Stimulated activated CD4-positive, alpha-beta T cell treated with anti-CD3 and anti-CD28 coated beads, Interleukin-15, amount 100 ng/mL, for 48 hours (primary cell): Measurements from ENCODE around the gene MFSD11.
"Not testable (repeated sequence)": the region's sequence is repeated elsewhere in the genome, so short reads cannot be mapped to it uniquely, and the experiment has no call there.

Source experiments
- DNase-seq, 2 donors: peaks; one replicate each; pipeline ENCODE4 v3.0.0-alpha.2; 2020; ENCODE audit warnings: low read depth in 2 of 2

MFSD11 gene

DNA sequence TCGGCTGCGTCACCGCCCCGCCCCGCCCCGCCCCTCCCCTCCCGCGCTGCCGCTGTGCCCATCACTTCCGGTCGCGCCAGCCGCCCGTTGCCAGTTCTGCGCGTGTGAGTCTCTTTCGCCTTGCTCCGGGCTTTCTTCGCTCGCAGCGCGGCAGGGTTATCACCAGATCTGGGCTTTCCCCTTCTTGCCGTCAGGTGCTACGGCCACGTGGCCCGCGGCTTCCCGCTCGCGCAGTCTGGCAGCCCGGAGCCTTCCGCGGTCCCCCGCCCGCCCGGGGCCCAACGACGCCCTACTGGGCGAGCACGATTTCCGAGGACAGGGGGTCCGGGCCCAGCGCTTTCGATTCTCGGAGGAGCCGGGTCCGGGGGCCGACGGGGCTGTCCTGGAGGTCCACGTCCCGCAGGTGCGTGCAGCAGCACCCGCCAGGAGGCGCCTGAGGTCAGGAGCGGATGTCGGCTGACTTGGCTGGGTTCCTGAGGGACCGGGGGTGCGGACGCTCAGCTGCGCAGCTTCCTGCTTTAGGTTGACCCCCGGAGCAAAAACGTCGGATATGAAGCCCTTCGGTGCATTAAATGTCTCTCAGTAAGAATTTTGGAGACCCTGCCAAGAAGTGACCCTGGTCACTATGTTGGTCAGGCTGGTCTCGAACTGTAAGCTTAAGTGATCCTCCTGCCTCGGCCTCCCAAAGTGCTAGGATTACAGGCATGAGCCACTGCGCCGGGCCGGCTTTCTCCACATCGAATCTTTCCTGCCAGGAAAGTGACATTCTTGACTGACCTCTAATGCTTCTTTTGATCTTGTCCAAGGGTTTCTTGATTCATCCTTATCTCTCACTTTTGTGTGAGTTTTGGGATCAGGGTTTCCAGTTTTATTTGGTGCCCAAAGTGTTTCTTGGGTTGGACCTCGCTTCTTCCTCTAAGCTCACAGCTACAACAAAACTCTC lies 10.9 kb upstream of the MFSD11 start, which contains the start of gene METTL23:
TSS of gene METTL23 (plus strand) at position 64 of the 943 bp plus-strand sequence. CDS start 2,872 bp downstream, outside the sequence.
- peak; percentile 69 to 74 for DNase-seq

DNA sequence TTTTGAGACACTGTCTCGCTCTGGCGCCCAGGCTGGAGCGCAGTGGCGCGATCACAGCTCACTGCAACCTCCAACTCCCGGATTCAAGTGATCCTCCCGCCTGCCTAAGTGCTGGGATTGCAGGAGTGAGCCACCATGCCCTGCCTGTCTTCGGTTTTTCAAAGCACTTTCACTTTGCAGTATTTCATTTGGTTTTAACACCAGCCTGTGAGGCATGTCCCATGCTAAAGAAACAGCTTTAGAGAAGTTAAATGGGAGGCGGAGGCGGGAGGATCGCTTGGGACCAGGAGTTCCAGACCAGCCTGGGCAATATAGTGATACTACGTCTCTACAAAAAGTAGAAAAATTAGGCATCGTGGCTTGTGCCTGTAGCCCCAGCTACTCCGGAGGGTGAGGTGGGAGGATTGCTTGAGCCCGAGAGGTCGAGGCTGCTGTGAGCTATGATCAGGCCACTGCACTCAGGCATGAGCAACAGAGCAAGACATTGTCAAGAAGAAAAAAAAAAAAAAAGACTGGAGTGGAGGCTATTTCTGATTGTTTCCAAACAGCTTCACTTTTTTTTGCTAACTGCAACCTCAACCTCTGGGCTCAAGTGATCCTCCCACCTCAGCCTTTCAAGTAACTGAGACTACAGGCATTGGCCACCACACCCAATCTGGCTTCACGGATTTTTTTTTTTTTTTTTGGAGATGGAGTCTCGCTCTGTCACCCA lies 10.0 kb upstream of the MFSD11 start:
- no peak for DNase-seq

DNA sequence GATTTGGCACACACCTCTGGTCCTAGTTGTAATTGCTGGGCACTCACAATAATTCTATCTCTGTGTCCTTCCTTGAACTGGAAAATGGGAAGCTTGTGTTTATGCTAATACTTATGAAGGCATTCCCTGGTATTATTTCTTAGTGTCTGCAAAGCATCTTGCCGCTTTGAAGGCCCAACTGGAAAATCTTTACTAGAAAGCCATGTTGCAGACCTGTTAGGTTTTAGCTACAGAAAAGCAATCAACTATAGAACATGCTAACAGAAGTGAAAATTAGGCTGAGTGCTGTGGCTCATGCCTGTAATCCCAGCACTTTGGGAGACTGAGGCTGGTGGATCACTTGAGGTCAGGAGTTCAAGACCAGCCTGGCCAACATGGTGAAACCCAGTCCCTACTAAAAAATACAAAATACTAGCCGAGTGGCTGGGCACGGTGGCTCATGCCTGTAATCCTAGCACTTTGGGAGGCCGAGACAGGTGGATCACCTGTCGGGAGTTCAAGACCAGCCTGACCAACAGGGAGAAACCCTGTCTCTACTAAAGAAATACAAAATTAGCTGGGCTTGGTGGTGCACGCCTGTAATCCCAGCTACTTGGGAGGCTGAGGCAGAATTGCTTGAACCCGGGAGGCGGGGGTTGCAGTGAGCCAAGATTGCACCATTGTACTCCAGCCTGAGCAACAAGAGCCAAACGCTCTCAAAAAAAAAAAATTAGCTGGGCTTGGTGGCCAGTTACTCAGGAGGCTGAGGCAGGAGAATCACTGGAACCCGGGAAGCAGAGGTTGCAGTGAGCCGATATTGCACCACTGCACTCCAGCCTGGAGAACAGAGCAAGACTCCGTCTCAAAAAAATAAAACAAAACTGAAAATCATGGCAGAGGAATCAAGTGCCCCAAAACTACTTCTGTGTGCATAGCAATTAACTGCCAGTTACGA lies 5.9 kb upstream of the MFSD11 start:
- not testable (repeated sequence) for DNase-seq

DNA sequence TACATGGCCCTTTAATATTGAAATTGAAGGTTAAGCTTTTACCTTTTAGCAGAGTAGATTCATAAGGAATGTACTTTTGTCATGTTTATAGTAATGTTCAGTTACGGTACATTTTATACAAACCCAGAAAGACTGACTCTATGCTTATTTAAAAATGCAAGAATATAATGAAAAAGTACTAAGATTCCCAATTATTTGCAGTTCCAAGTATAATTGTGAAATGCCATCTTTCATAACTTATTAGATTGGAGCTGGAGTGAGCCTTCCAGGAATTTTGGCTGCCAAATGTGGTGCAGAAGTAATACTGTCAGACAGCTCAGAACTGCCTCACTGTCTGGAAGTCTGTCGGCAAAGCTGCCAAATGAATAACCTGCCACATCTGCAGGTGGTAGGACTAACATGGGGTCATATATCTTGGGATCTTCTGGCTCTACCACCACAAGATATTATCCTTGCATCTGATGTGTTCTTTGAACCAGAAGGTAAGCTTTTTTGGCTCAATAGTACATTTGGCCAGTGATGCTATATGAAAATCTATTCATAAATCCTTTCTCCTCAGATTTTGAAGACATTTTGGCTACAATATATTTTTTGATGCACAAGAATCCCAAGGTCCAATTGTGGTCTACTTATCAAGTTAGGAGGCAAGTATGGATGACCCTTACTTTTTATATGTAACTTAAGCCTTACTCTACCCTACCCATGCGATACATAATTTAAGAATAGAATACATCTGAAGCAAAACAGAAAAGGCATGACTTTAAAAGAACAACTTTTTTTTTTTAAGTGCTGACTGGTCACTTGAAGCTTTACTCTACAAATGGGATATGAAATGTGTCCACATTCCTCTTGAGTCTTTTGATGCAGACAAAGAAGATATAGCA lies 4.9 kb upstream of the MFSD11 start:
- no peak for DNase-seq

DNA sequence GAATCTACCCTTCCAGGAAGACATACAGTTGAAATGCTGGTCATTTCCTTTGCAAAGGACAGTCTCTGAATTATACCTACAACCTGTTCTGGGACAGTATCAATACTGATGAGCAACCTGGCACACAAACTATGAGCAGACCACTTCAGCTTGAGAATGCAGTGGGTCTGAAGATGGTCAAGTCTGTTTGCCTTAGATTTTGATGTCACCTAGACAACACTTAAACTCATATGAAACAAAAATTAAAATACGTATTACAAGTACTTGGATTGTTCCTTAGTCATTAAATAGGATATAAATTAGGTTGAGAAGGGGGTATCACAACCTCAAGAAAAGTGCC lies 4.3 kb upstream of the MFSD11 start:
- no peak for DNase-seq

DNA sequence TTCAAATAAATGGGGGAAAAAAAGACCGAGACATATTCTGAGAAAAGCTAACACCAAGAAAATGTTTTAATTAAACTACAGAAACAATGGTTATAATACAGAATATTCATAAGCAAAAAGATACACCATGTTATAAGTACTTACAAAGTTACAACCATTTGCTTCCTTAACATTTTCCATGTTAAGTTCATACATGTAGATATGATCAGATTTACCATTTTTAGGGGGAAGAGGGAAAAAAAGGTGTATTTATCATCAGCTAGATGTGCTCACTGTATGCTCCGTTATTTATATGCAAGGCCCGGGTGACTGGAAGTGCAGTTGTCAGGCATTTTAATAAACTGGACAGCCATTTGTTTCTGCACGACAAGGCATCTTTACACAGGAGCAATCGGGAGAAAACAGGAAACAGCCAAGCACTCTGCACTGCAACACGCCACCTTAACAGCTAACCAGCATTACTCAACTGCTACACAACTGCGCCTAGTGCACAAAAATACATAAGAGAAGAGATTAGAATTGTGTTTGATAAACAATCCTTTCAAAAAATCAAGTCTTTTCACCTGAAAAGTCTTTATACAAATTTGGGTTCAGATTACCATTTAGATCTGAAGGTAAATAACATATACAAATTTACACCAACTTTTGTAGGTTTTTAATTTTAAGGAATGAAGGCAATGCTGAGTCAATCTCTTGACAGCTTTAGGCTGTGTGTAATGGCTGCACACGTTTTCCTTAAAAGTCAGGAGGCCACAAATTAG lies 3.7 kb upstream of the MFSD11 start:
- no peak for DNase-seq

DNA sequence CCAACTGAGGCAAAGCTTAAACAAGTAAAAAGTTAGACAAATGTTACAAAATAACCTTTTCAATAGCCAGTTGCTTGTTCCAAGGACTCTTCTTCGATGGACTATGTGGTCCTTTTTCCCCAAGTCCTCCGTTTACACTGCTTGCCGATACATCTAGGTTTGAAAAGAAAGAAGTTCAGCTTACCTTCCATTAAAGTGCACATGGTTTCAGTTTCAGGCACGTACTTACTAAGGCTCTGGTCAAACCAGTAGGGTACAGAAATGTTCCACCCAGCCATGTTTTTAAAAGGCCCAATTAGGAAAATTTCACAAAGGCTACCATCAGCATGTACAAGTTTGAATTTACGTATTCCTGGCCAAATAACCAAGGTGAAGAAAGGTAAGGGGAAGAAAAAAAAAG lies 2.9 kb upstream of the MFSD11 start:
- DNase-seq, result no peak

DNA sequence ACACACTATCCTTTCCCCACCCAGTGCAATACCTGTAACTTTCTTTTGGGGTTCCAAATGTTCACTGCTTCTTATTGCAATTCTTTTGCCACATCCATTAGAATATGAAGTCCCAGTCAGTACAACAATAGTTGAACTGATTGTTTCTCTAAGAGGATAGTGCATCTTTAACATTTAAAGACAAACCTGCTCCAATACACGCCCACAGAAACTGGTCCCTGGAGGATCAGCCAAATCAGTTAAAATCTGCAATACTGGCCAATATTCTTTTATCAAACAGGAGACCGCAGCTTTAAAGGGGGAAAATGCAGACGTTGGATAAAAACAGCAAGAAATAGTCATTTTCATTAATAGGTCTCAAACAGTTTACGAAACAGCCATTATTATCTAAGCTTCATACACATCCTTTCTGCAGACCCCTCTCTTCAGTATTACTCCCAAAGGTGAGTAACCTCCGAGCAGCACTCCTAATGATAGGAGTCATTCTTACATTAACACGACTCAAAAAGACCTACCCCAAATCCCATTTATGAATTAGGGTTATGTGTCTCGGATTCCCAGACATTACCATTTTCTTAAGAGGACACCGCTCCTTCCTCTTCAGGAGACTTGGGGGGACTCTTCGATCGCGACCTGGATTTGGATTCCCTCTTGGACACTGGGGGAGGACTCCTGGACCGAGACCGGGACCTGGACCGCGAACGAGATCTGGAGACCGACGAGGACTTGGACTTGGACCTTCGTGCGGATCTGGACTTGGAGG lies 2.2 kb upstream of the MFSD11 start:
- no peak for DNase-seq

DNA sequence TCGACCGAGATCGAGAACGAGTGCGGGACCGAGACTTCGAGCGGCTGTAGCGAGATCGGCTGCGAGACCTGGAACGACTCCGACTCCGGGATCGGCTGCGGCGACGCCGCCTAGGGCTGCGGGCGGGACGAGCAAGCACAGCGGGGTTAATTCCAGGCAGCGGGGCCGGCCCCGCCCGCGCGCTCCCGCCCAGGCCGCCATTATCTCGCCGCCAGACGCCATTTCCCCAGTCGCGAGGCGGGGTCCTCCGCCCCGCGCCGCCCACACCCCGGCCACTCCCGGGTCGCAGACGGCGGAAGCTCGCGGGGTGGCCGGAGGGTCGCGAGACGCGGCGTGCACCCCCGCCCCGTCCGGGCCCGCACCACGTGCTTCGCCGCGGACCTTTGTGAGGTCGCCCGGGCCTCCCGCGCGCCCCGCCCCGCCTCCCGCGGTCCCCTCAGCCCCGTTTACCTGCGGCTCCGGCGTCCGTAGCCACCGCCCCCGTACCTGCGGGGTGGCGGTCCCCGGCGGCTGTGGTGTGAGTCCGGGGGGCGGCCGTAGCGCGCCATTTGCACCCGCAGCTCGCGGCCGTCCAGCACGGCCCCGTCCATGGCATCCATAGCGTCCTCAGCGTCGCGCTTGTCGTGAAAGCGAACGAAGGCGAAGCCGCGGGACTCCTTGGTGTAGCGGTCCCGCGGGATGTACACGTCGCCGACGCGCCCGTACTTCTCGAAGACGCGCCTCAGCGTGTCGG lies 1.4 kb upstream of the MFSD11 start:
- peak; percentile 40 to 45 for DNase-seq

DNA sequence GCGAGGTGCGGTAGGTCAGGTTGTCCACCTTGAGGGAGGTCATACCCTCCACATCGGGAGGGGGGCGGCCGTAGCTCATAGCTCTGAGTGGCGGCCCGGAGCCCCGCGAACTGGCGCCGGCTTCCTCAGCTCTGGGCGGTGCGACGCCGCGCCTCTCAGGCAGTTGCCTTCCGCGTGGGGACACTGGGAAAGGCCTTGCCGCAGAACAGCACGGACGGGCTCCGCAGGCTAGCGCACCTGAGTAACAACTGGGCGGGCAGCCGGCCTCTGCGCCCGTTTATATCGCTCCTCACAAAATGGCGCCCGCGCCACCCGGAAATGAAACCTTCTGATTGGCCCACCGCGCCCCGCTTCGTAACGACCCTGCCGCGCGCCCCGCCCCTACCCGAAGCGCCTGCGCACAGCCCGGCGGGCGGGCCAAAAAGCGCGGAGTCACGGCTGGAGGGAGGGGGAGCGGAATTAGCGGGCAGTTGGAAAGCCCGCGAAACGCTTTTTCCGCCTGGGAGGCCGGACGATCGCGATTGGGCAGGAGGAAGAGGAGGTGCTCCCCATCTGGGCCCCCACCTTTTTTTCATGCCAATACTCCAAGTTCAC lies 740 bp upstream of the MFSD11 start, which contains the start of gene SRSF2:
TSS of gene SRSF2 (minus strand) at position 250 of the 594 bp plus-strand sequence. CDS start at position 79, 171 bp downstream.
- DNase-seq, result peak; percentile 97

DNA sequence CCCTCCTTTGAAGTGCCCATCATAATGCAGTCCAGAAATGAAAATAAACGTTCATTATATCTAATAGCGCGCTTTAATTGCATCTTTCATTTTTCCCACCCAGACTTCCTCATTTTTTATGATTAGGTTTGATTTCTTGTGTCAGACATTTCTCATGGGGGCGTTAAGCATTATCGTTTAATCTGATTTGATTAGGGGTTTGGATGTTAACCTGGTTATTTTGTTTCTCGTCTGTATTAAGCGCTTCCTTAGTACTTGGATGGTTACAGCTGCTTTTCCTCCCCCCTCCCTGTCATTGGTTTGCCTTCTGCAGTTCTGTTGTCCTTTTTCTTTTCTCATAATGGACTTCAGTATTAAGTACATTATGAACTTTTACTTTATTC lies 540 bp downstream of the MFSD11 start:
- no peak for DNase-seq

DNA sequence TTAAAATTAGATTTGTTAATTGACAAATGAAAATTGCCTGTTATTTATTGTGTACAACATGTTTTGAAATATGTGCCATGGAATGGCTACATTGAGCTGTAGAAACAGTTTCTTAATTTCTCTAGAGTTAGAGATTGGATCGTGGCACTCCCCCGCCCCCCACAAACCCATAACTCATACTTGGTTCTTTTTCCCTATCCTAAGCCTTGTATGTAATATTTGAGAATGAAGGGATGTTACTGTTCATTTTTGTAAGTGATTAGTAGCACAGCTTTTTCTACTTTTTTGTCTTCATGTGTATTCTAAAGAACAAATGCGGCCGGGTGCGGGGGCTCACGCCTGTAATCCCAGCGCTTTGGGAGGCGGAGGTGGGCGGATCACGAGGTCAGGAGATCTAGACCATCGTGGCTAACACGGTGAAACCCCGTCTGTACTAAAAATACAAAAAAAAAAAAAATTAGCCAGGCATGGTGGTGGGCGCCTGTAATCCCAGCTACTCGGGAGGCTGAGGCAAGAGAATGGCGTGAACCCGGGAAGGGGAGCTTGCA lies 1.7 kb downstream of the MFSD11 start:
- not testable (repeated sequence) for DNase-seq

DNA sequence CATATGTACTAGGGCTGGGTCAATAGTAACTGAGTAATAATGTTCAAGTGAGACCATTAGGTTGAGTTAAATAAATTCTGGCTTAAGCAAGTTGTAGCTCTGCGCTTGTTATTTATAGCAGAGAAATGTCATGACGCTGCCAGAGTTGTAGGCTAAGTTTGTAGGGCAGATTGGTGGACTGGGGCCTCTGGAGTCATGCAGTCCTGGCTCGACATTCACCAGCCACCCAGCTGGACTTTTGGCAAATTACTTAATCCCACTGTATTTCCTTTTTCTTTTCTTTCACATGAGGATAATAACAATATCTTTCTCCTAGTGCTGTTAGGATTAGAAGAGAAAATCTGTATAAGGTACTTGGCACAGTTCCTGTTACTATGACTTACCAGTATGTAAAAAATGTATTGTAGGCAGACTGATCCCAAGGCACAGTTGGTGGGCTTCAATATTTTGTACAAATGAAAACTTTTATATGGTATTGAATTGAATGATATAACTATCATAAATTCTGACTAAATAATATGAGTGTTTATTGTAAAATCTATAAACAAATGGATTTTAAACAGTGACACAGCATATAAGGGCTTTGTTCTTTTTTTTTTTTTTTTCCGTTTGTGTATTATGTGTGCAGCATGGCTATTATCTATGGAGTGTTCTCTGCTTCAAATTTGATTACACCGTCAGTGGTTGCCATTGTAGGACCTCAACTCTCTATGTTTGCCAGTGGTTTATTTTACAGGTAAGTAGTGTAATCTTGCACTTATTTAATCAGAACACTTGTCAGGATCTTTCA lies 2.6 kb downstream of the MFSD11 start:
- DNase-seq, result no peak

DNA sequence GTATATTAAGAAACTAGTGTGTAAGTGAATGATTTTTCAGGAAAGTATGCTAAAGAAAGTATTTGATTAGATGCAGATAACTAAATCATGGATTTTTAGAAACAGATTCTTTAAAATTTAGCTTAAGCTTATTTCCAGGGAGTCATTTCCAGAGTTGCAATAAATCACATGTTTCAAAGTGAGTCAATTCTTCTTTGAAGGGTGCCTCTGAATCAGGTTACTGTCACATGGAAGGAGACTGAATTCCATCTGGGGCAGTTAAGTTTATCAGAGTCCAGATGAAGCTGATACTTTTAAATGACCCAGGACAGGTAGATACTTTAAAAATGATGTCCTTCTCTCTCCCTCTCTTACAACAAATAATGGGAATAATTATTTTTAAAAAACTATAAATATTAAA lies 5.0 kb downstream of the MFSD11 start:
- no peak for DNase-seq

DNA sequence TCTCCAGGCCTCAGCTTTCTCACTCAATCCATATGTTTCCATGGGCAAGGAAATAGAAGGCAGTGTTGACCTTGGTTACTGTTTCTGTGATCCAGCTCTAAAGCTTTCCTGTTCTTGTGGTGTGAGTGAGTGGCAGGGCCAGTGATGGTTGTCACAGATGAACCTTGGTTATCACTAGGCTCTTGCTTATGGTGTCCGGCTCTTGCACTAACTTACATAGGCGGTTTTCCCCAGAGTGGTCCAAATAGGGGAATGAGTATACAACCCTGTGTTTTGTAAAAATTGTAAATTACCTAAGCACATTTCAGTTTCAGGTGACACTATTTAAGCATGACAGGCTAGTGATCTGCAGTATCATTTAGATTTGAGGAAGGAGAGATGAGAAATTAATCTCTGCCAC lies 6.8 kb downstream of the MFSD11 start:
- no peak for DNase-seq

DNA sequence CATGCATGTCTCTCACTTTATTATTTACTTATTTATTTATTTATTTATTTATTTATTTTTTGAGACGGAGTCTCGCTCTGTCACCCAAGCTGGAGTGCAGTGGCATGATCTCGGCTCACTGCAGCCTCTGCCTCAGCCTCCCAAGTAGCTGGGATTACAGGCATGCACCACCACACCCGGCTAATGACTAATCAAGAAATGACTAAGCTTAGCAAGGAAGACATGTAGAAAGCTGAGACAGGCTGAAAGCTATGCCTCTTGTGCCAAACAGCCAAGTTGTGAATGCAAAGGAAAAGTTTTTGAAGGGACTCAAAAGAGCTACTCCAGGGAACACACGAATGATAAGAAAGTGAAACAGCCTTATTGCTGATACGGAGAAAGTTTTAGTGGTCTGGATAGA lies 7.9 kb downstream of the MFSD11 start:
- DNase-seq, result not testable (repeated sequence)
